Hepatocyte (in vitro differentiated cells): ENCODE results near the gene RPN2. TPM values are rescaled to one million over a fixed set of nuclear protein-coding genes. Genes with fewer than 3 reads are reported as not detected.

ENCODE experiments used
- DNase-seq: peaks from one replicate; pipeline ENCODE4 v3.0.0-alpha.2; 2016; ENCODE audit warnings: low spot score
- H2AFZ ChIP-seq: fragments of 200-600 bp; sonication (generic); 2 replicates; pipeline ENCODE4 v1.6.0; 2016; ENCODE audit warnings: antibody characterized with exemption, mild to moderate bottlenecking
- H3K27ac ChIP-seq: fragments of 200-600 bp; sonication (generic); 2 replicates; pipeline ENCODE4 v1.5.1; 2016; ENCODE audit warnings: mild to moderate bottlenecking
- H3K27me3 ChIP-seq: fragments of 200-600 bp; sonication (generic); 2 replicates; pipeline ENCODE4 v1.6.1; 2016
- H3K36me3 ChIP-seq: fragments of 200-600 bp; sonication (generic); replicated peaks from 2 replicates; pipeline ENCODE4 v1.5.1; 2016; ENCODE audit warnings: low read depth; ENCODE audit not compliant: insufficient read depth
- H3K4me1 ChIP-seq: fragments of 200-600 bp; sonication (generic); 2 replicates; pipeline ENCODE4 v1.5.1; 2016; ENCODE audit warnings: mild to moderate bottlenecking, moderate library complexity; ENCODE audit not compliant: insufficient read depth
- H3K4me2 ChIP-seq: fragments of 200-600 bp; sonication (generic); 2 replicates; pipeline ENCODE4 v1.6.0; 2016
- H3K4me3 ChIP-seq: fragments of 200-600 bp; sonication (generic); 2 replicates; pipeline ENCODE4 v1.5.1; 2016; ENCODE audit warnings: mild to moderate bottlenecking
- H3K79me2 ChIP-seq: fragments of 200-600 bp; sonication (generic); 2 replicates; pipeline ENCODE4 v1.6.0; 2017; ENCODE audit warnings: mild to moderate bottlenecking
- H3K9me2 ChIP-seq: fragments of 200-600 bp; sonication (generic); replicated peaks from 2 replicates; pipeline ENCODE4 v1.6.0; 2017; ENCODE audit warnings: mild to moderate bottlenecking; ENCODE audit not compliant: insufficient read depth
- H3K9me3 ChIP-seq: fragments of 200-600 bp; sonication (generic); 2 replicates; pipeline ENCODE4 v1.5.1; 2016; ENCODE audit warnings: low read depth, mild to moderate bottlenecking
- H4K20me1 ChIP-seq: fragments of 200-600 bp; sonication (generic); 2 replicates; pipeline ENCODE4 v1.6.0; 2016; ENCODE audit warnings: mild to moderate bottlenecking; ENCODE audit not compliant: insufficient read depth, poor library complexity, severe bottlenecking
- CTCF ChIP-seq: fragments of 200-600 bp; sonication (generic); IDR thresholded peaks from 2 replicates; pipeline ENCODE4 v1.5.1; 2016; ENCODE audit warnings: antibody characterized with exemption, mild to moderate bottlenecking; ENCODE audit not compliant: poor library complexity
- EZH2 ChIP-seq: fragments of 200-600 bp; sonication (generic); IDR thresholded peaks from 2 replicates; pipeline ENCODE4 v1.6.1; 2016; ENCODE audit warnings: antibody characterized with exemption, mild to moderate bottlenecking, borderline replicate concordance
- EZH2phosphoT487 ChIP-seq: fragments of 200-600 bp; sonication (generic); IDR thresholded peaks from one replicate; pipeline ENCODE4 v1.6.1; 2018; ENCODE audit warnings: antibody characterized with exemption, mild to moderate bottlenecking, low read depth, moderate library complexity; ENCODE audit not compliant: unreplicated experiment, severe bottlenecking
- WGBS: methylation state at CpG from one replicate; pipeline ENCODE4 v1.1.6; 2016; ENCODE audit warnings: low lambda C conversion rate; ENCODE audit errors: missing lambda C conversion rate; 5-methylcytosine and 5-hydroxymethylcytosine counted together
- polyA plus RNA-seq: library from polyadenylated mRNA; unstranded; fragments of >200 nt; fragmentation: Nextera tagmentation; extraction: Ambion mirVana; gene quantifications from 2 replicates; pipeline ENCODE4 v1.2.1, GENCODE V29; 2016
- total RNA-seq: library from RNA; depleted of rRNA; stranded (reverse); fragments of >200 nt; gene quantifications from 2 replicates; pipeline ENCODE4 v1.2.3, GENCODE V29; 2014

The RPN2 gene
- 325 and 356 TPM in 2 replicates for total RNA-seq
- 350 and 368 TPM in 2 replicates for polyA plus RNA-seq

- under 1% methylated on average over 77 of the region's 80 CpGs for WGBS
- peak within 1 kb of the TSS; percentile 64 for H2AFZ ChIP-seq
- H3K36me3 ChIP-seq = no peaks in the 10 kb centered on the region
- peak within 1 kb of the TSS; percentile 99 for H3K27ac ChIP-seq
- H3K9me2 ChIP-seq = no peaks in the 10 kb centered on the region
- peaks cover 49% of the 10 kb centered on the region for H3K79me2 ChIP-seq
- H3K4me1 ChIP-seq = peaks cover 4% of the 10 kb centered on the region
- TF ChIP-seq EZH2phosphoT487 (no peak), CTCF (no peak), EZH2 (no peak)
- H3K9me3 ChIP-seq = no peaks in the 10 kb centered on the region
- H3K4me2 ChIP-seq = peak within 1 kb of the TSS; percentile 94
- peak within 1 kb of the TSS; percentile 67 for H3K4me3 ChIP-seq
- H4K20me1 ChIP-seq = peaks cover 31% of the 10 kb centered on the region
- DNase-seq = peak; percentile 98
- H3K27me3 ChIP-seq = no peaks in the 10 kb centered on the region
Measured at GRCh38 chr20:37178839-37179682, at the start of gene RPN2, which contains the start of gene MROH8. Gene RPN2, plus strand, starts transcription at chr20:37179330. Its CDS starts 27 bp downstream, at chr20:37179357. Gene MROH8, minus strand, starts transcription at chr20:37179548.

GRCh38 chr20:37131486-37131885, 47.6 kb upstream of the RPN2 start:
- no peaks in the 10 kb centered on the region for H3K27me3 ChIP-seq
- no peak overlapping the region for H3K27ac ChIP-seq
- no peaks in the 10 kb centered on the region for H4K20me1 ChIP-seq
- TF ChIP-seq CTCF (no peak), EZH2 (no peak), EZH2phosphoT487 (no peak)
- no peak for DNase-seq
- H3K36me3 ChIP-seq = no peaks in the 10 kb centered on the region
- H3K4me2 ChIP-seq = no peak overlapping the region
- H3K9me3 ChIP-seq = no peaks in the 10 kb centered on the region
- H3K4me3 ChIP-seq = no peak overlapping the region
- H2AFZ ChIP-seq = no peak overlapping the region
- H3K79me2 ChIP-seq = no peaks in the 10 kb centered on the region
- no peaks in the 10 kb centered on the region for H3K9me2 ChIP-seq
- no peaks in the 10 kb centered on the region for H3K4me1 ChIP-seq
- 83% methylated on average over 3 of the region's 3 CpGs for WGBS

GRCh38 chr20:37133952-37134351, 45.2 kb upstream of the RPN2 start:
- TF ChIP-seq EZH2 (no peak), EZH2phosphoT487 (no peak), CTCF (no peak)
- no peaks in the 10 kb centered on the region for H3K36me3 ChIP-seq
- H3K4me2 ChIP-seq = no peak overlapping the region
- H2AFZ ChIP-seq = no peak overlapping the region
- H3K4me3 ChIP-seq = no peak overlapping the region
- H4K20me1 ChIP-seq = no peaks in the 10 kb centered on the region
- no peaks in the 10 kb centered on the region for H3K9me3 ChIP-seq
- H3K27me3 ChIP-seq = no peaks in the 10 kb centered on the region
- no peaks in the 10 kb centered on the region for H3K79me2 ChIP-seq
- H3K4me1 ChIP-seq = no peaks in the 10 kb centered on the region
- H3K9me2 ChIP-seq = no peaks in the 10 kb centered on the region
- WGBS = 87% methylated on average over 2 of the region's 2 CpGs
- H3K27ac ChIP-seq = no peak overlapping the region
- DNase-seq = no peak
